Right cardiac atrium (tissue), 5 donors: ENCODE data around the gene EVPLL. TPM values are rescaled to one million over a fixed set of nuclear protein-coding genes. Genes with fewer than 3 reads are reported as not detected.
"Not testable (repeated sequence)": the region's sequence is repeated elsewhere in the genome, so short reads cannot be mapped to it uniquely, and the experiment has no call there.

ENCODE experiments used
- ATAC-seq, 2 donors: fragments of 200-7000 bp; cut with Tn5 transposase; one replicate each; pipeline versions ENCODE4 v1.8.0 to v1.9.1; 2020; ENCODE audit warnings: moderate library complexity in 2 of 2, mild to moderate bottlenecking in 1 of 2
- DNase-seq, 3 donors: peaks; one replicate each; pipeline ENCODE4 v3.0.0-alpha.2; 2020
- H3K27ac ChIP-seq: one replicate; pipeline ENCODE4 v1.5.1; 2013; ENCODE audit warnings: mild to moderate bottlenecking, low read length, control low read depth, moderate library complexity
- H3K27me3 ChIP-seq: one replicate; pipeline ENCODE4 v1.6.1; 2013; ENCODE audit not compliant: control insufficient read depth, insufficient read depth
- H3K4me1 ChIP-seq: one replicate; pipeline ENCODE4 v1.6.1; 2013; ENCODE audit warnings: low read length; ENCODE audit not compliant: control insufficient read depth, insufficient read depth
- H3K4me3 ChIP-seq: one replicate; pipeline ENCODE4 v1.5.1; 2013; ENCODE audit warnings: low read length, control low read depth
- H3K9me3 ChIP-seq: one replicate; pipeline ENCODE4 v1.6.1; 2013; ENCODE audit warnings: low read length; ENCODE audit not compliant: control insufficient read depth
- WGBS: extraction: QIAGEN DNeasy Blood & Tissue Kit; methylation state at CpG from one replicate; pipeline ENCODE4 v1.1.7; 2013; 5-methylcytosine and 5-hydroxymethylcytosine counted together
- intact Hi-C, 4 donors: fragments of 100-400 bp; cut with DNase I; formaldehyde crosslinking; loops; one replicate each; pipeline versions ENCODE4 v1.11.0 to v1.14.0; 2022 to 2023
- polyA plus RNA-seq: library from polyadenylated mRNA; stranded (reverse); fragments of 200-250 nt; gene quantifications from one replicate; pipeline ENCODE4 v1.2.3, GENCODE V29; 2013
- total RNA-seq, 4 donors: library from RNA; stranded (reverse); fragmentation: NEBNext Ultra II Directional; extraction: Animal tissue kit (Norgen Biotek cat#: 25700); gene quantifications; one replicate each; pipeline ENCODE4 v1.2.1, GENCODE V29; 2021
- donor health status: healthy with polysubstance abuse.
- donor health status: DM: no; HTN: yes; CAD: no.
- donor health status: DM: no; HTN: no; CAD: no.
- donor health status: DM: no; HTN: yes; CAD: no; lungs with severe emphysema.
- donor health status: DM: yes; HTN: yes; CAD: no.

Gene EVPLL
- total and polyA plus RNA-seq, 5 donors, result not detected

GRCh38 chr17:18401872-18402590 is 24.5 kb downstream of the EVPLL start:
- DNase-seq, H3K27me3 ChIP-seq, H3K4me3 ChIP-seq, ATAC-seq, H3K9me3 ChIP-seq, intact Hi-C loops, H3K27ac ChIP-seq, H3K4me1 ChIP-seq: not testable (repeated sequence)
- 58% methylated on average over 7 of the region's 7 CpGs for WGBS

GRCh38 chr17:18403166-18403565 is 25.6 kb downstream of the EVPLL start:
- DNase-seq, intact Hi-C loops, H3K4me1 ChIP-seq, H3K27me3 ChIP-seq, H3K27ac ChIP-seq, H3K4me3 ChIP-seq, ATAC-seq, H3K9me3 ChIP-seq: not testable (repeated sequence)
- WGBS, result 13% methylated on average over 4 of the region's 5 CpGs

GRCh38 chr17:18403604-18404003 is 26.0 kb downstream of the EVPLL start:
- H3K4me1 ChIP-seq, H3K4me3 ChIP-seq, H3K27me3 ChIP-seq, intact Hi-C loops, H3K9me3 ChIP-seq, H3K27ac ChIP-seq, DNase-seq, ATAC-seq: not testable (repeated sequence)
- WGBS, result 77% methylated on average over 3 of the region's 5 CpGs

- H3K9me3 ChIP-seq, H3K4me3 ChIP-seq, DNase-seq, H3K27me3 ChIP-seq, H3K4me1 ChIP-seq, intact Hi-C loops, ATAC-seq, H3K27ac ChIP-seq: not testable (repeated sequence)
- WGBS, result 45% methylated on average over 3 of the region's 3 CpGs
Measured at GRCh38 chr17:18408906-18409305, 31.3 kb downstream of the EVPLL start.

- H3K27me3 ChIP-seq, H3K4me3 ChIP-seq, H3K9me3 ChIP-seq, ATAC-seq, DNase-seq, H3K27ac ChIP-seq, intact Hi-C loops, H3K4me1 ChIP-seq: not testable (repeated sequence)
- 41% methylated on average over 6 of the region's 6 CpGs for WGBS
Measured at GRCh38 chr17:18409321-18409720, 31.7 kb downstream of the EVPLL start.

GRCh38 chr17:18410736-18411135 is 33.2 kb downstream of the EVPLL start:
- H3K27ac ChIP-seq, intact Hi-C loops, DNase-seq, H3K4me1 ChIP-seq, H3K4me3 ChIP-seq, H3K9me3 ChIP-seq, H3K27me3 ChIP-seq: not testable (repeated sequence)
- 5% methylated on average over 11 of the region's 11 CpGs for WGBS
- peak in 1 of 2 donors; percentile 24 for ATAC-seq

GRCh38 chr17:18411377-18411864 is 33.8 kb downstream of the EVPLL start:
- H3K27me3 ChIP-seq, H3K4me1 ChIP-seq, H3K9me3 ChIP-seq, H3K27ac ChIP-seq, intact Hi-C loops: not testable (repeated sequence)
- DNase-seq (peak; percentile 17 to 56 (median 45)), ATAC-seq (peak; percentile 83 to 89)
- WGBS, result under 1% methylated on average over 23 of the region's 25 CpGs
- H3K4me3 ChIP-seq, result peak overlapping the region; percentile 17

- H3K27me3 ChIP-seq, intact Hi-C loops, H3K9me3 ChIP-seq, H3K4me1 ChIP-seq, DNase-seq, H3K27ac ChIP-seq, H3K4me3 ChIP-seq: not testable (repeated sequence)
- WGBS, result no CpG with 5 or more reads among the region's 32 CpGs
- peak; percentile 94 to 96 for ATAC-seq
Measured at GRCh38 chr17:18412001-18412538, 34.5 kb downstream of the EVPLL start.

GRCh38 chr17:18421521-18421920 is 43.9 kb downstream of the EVPLL start:
- H3K27me3 ChIP-seq, H3K4me1 ChIP-seq, ATAC-seq, H3K27ac ChIP-seq, H3K4me3 ChIP-seq, intact Hi-C loops, H3K9me3 ChIP-seq: not testable (repeated sequence)
- peak in 1 of 3 donors; percentile 44 for DNase-seq
- 64% methylated on average over 8 of the region's 11 CpGs for WGBS

- H3K4me1 ChIP-seq, H3K9me3 ChIP-seq, H3K27me3 ChIP-seq, DNase-seq, H3K4me3 ChIP-seq, intact Hi-C loops, ATAC-seq, H3K27ac ChIP-seq: not testable (repeated sequence)
- 77% methylated on average over 5 of the region's 6 CpGs for WGBS
Measured at GRCh38 chr17:18422464-18422863, 44.9 kb downstream of the EVPLL start.

GRCh38 chr17:18423015-18423414 is 45.4 kb downstream of the EVPLL start:
- H3K4me1 ChIP-seq, H3K4me3 ChIP-seq, H3K27ac ChIP-seq, ATAC-seq, H3K9me3 ChIP-seq, intact Hi-C loops, DNase-seq, H3K27me3 ChIP-seq: not testable (repeated sequence)
- 95% methylated on average over 2 of the region's 7 CpGs for WGBS
